GM18499 (cell line): ENCODE data around the gene CCDC136.

ENCODE experiments used
- ATAC-seq: cut with Tn5 transposase; IDR thresholded peaks from one replicate; pipeline ENCODE4 v1.9.1; 2021; ENCODE audit warnings: moderate number of reproducible peaks; ENCODE audit not compliant: insufficient read depth, unreplicated experiment

CCDC136 gene

DNA sequence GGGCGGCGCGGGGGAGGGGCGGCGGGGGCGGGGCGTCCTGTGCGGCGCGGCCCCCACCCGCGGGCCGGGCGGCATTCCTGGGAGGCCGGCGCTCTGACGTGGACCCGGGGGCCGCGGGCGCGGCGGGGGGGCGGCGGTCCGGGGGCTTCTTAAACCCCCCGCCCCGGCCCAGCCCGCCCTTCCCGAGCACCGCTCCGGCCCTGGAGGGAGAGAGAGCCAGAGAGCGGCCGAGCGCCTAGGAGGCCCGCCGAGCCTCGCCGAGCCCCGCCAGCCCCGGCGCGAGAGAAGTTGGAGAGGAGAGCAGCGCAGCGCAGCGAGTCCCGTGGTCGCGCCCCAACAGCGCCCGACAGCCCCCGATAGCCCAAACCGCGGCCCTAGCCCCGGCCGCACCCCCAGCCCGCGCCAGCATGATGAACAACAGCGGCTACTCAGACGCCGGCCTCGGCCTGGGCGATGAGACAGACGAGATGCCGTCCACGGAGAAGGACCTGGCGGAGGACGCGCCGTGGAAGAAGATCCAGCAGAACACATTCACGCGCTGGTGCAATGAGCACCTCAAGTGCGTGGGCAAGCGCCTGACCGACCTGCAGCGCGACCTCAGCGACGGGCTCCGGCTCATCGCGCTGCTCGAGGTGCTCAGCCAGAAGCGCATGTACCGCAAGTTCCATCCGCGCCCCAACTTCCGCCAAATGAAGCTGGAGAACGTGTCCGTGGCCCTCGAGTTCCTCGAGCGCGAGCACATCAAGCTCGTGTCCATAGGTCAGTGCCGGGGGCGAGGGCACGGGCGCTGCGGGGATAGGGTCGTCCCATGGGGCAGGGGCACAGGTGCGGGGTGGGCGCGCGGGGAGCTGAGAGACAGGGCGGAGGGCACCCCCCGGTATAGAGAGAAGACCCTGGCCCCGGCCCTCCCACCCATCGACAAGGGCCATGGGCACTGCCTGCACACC is 38.7 kb downstream of the CCDC136 start, which contains the start of gene FLNC:
Gene FLNC (plus strand): TSS at position 176 of the 947 bp plus-strand sequence. CDS start 232 bp downstream, at position 408.
- no peak for ATAC-seq

DNA sequence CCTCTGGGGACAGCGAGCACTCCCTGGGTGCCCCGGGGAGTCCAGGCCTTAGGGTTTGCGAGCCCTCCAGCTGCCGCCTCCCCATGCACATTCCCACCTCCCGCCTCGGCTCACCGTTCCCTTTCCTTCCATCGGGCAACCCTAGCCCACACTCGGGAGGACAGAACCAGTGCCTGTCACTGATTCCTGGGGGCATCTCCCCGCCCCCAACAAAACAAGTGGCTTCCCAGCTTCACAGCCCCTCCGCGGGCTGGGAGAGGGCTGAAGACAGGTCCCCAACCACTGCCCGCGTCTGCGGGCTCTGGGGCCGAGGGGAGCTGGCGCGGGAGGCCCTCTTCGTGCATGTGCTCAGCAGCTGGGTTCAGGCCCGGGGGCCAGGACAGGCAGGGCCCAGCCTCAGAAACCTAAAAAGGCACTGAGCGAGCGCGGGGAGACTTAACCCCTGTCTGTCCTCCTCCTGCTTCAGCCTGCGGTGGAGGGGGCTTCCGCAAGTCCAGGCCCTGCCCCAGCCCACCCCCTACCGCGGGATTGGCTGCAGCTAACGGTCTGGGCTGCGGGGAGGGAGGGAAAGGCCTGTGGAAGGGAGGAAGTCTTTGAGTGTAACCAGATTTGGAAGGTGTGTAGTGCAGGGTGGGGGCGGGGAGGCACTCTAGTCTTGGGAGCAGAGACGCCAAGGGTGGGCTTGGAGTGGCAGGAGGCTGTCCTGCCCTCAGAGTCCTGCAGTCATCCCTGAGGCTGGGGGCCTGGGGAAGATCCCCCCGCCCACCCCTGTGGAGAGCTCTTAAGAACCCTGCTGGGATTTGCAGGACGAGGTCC is 39.6 kb downstream of the CCDC136 start:
- ATAC-seq, result no peak

DNA sequence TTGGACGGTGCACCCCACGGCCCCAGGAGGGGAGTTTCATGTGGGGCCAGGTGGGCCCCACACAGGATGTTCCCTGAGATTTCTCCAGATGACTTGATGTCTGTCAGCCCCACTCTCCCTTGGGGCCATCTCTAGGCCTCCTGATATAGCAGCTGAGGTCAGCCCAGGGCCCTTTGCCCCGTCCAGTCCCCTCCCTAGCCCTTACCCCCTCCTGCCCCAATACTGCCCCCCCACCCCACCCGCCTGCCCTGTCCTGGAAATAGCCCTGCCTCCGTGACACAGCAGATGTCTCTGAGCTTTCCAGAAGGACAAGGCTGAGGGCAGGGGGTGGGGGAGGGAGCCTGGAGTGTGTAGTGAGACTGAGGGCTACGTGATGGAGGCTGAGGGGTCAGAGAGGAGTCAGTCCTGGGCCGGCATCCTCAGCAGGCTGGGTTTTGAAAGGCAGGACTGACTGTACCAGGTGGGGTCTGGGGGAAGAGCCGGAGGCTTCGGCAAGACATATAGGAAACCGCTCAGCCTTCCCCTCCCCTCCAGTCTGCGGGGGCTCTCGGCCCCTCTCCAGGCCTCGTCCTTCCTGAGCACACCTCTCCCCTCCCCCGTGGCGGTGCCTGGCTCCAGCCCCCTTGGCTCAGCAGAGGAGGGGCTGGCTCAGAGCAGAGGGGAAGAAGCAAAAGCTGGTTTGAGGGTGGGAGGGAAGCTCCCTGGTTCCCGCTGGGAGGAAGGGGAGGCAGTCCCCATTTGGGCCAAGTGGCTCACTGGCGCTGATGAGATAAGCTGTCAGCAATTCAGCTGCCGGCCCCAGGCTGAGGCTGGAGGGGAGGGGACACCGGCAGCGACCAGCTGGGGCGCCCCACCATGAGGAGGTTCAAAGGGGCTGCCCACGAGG is 40.5 kb downstream of the CCDC136 start:
- no peak for ATAC-seq

DNA sequence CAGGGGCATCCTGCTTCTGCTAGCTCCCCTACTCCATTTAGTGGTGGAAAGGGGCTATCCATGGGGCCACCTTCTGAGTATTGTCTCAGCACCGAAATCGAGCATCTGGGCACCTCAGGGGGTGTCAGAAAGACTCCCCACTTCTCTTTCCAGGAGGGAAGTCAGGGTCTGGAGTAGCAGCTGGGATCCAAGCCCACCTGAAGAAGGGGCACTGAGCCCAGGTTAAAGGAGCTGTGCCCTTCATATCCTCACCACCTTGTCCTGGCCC is 41.0 kb downstream of the CCDC136 start:
- ATAC-seq, result no peak

DNA sequence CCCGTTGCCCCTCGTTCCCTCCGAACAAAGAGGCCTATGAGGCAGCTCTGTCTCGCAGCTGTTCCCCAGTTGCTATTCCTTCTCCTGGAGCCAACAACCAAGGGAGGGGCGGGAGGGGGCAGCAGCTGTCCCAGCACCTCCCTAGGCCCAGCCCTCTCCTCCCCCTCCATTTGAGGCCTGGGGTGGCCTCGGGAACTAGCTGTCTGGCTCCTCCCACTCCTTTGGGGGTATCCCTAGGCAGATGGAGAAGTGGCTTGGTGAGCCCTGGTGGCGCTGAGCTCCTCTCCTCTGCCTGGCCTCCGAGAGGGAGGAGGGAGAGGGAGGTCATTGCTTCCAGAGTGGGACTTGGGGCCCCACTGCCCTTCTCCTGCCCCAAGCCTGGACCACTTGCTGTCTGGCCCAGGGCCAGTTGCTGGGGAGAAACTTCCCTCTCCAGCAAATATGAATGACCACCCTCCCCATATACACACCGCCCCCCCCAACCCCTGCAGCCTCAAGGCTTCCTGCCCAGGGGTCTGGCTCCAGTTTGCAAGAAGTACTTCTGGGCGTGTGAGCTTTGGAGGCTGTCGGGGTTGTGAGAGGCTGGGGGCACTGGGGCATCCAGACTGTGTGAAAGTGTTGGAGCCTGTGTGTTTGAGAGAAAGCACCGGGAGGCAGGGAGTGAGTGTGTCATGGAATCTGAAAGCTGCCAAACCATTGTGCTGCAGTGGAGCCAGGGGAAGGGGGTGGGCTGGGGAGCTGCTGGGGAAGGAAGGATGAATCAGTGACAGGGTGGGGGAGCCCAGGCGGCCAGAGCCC is 41.6 kb downstream of the CCDC136 start:
- no peak for ATAC-seq

DNA sequence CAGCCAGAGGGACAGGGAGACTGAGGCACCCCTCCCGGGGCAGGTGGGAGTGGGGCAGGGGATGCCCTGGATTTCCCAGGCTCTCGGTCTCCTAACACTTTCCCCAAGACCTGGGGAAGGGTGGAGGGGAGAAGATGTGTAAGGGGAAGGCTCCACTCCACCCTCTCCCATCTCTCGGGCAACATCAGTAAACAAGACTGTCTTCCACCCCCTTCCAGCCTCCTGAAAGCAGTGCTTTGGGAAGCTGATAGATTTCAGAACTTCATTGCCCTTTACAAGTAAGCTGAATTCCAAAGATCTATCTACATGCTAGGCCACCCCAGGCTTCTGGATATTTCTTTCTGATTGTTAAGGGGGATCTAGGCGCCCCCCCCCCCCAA is 42.2 kb downstream of the CCDC136 start:
- no peak for ATAC-seq

DNA sequence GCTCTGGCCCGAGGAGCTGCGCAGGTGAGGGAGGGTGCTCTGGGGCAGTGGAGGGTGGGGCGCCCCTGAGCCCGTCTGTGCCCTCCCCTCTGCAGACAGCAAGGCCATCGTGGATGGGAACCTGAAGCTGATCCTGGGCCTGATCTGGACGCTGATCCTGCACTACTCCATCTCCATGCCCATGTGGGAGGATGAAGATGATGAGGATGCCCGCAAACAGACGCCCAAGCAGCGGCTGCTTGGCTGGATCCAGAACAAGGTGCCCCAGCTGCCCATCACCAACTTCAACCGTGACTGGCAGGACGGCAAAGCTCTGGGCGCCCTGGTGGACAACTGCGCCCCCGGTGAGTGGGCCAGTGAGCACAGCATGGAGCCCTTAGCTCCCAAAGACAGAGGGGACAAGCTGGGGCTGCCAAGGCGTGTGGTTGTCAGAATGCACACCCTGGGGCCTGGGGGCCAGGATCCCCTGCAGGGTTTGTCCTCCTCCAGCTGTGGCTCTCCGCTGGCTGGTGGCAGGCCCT is 43.5 kb downstream of the CCDC136 start:
- ATAC-seq, result no peak

DNA sequence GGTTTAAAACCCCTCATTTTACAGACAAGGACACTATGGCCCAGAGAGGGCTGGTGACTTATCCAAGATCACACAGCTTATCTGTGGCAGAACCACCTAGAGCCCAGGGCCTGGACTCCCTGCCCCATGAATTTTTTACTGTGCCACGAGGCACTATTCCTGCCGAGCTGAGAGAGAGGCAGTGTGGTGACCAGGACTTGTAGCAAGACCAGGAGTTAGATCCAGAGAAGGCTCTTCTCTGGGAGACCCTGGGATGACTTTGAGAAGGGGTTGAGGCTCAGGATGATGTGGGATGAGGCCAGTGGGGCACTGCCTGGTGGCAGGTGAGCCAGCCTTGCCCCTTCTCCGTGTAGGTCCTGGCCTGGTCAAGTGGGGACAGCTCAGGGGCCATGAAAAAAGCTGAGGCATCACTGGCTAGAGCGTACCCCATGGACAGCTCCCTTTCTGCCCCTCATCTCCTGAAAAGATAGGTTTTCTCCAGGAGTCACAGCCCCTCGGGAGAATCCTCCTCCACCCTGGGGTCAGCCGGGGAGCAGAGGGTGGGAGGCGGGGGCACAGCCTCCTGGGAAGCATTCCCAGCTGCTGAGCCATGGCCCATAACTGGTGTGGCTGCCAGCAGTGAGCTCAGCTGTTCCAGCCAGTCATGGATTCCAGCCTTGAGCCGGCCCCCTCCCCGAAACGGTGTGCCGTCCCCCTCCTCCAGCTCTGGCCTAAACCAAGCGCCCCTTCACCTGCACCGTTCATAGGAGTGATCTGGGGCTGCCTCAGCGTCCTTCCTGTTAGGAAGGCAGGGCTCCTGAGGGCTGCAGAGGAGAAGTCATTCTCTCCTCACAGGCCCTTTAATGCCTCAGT is 44.2 kb downstream of the CCDC136 start:
- no peak for ATAC-seq

DNA sequence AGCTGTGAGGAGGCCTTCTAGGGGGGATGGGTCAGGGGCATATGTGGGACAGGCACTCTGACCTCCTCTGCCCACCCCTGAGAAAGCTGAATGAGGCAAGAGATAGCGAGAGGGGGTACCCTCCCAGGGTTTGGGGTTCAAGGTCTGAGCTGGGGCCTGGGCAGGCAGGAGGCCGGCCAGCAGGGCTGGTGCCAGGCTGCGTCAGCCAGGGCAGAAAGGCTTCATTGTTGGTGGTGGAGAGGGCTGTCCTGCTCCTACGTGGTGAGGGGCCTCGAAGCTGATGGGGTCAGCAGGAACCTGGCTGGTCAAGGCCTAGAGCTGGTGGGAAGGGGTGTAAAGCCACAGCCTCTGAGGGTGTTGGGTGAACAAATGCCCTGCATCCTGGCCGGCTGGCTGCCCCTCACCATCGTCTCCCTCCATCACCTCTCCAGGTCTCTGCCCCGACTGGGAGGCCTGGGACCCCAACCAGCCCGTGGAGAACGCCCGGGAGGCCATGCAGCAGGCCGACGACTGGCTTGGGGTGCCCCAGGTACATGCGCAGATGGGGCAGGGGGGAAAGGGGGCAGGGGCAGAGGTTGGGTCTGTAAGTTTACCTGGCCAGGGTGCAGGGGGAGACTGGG is 45.1 kb downstream of the CCDC136 start:
- ATAC-seq, result no peak

DNA sequence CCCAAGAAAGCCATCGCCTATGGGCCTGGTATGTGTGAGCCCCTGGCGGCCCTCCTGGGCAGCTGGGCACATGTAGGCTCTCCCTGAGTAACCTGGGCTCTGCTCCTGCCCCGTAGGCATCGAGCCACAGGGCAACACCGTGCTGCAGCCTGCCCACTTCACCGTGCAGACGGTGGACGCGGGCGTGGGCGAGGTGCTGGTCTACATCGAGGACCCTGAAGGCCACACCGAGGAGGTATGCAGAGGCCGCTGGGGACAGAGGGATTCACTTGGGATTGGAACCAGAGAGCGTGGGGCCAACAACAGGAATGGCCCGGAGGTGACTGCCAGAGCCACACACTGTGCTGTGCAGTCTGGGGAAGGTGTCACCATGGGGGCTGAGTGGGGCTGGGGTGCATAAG is 45.8 kb downstream of the CCDC136 start:
- ATAC-seq, result no peak

DNA sequence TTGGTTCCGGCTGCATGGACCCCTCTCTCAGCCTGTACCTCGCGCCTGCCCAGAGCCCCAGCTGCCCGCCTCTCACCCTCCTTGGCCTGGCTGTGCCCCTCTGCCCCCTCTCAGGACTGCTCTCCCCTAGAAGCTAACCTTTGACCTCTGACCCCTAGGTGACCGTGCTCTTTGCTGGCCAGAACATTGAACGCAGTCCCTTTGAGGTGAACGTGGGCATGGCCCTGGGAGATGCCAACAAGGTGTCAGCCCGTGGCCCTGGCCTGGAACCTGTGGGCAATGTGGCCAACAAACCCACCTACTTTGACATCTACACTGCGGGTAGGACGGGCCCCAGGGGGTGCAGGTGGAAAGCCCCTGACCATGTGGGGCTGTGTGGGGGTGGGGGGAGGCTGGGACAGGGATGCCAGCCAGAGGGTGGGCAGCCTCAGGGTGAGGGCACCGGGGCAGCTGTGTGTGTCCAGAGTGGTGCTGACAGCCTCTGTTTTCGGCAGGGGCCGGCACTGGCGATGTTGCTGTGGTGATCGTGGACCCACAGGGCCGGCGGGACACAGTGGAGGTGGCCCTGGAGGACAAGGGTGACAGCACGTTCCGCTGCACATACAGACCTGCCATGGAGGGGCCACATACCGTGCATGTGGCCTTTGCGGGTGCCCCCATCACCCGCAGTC is 46.5 kb downstream of the CCDC136 start:
- no peak for ATAC-seq

DNA sequence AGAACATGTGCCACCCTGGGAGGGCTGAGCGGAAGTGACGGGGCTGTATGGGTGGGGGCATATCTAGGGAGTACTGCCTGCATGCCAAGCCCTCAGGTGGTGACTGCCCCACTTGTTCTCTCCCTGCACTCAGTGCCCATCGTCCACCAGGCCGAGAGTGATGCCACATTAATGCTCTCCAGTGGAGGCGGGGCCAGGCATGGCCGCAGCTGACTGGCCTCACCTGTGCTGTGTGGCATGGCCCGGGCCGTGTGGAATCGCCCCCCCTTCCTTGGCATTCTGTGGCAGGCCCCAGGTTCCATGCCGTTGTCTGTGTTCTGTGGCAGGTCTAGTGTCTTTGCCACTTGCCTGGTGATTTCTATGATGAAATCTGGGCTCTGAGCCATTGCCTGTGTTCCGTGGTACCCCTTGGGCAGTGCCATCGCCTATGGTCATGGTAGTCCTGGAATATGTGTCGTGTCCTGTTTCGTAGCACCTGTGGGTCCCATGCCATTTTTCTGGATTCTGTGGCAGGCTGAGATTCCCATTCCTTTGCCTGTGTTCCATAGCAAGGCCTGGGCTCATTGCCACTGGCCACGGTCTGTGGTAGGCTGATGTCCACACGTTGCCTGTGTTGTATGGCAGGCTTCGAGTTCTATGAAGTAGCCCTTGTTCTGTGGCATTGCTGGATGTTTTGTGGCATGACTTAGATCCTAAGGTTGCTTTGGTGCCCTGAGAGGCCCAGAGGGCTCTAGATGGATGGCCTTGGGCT is 47.4 kb downstream of the CCDC136 start:
- ATAC-seq, result no peak

DNA sequence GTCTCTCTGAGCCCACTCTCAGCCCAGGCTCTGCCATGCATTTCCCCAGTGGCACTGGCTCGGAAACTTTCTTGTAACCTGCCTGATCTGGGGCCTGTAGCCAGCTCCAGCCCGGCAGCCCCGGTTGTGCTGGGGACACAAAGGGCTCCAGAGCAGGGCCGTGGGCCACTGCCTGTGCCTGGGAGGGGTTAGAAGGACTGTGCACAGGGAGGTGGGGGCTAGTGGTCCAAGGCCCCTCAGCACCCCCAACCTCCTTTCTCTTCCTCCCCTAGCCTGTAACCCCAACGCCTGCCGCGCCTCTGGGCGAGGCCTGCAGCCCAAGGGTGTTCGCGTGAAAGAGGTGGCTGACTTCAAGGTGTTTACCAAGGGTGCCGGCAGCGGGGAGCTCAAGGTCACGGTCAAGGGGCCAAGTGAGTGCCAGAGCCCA is 48.0 kb downstream of the CCDC136 start:
- ATAC-seq, result no peak

DNA sequence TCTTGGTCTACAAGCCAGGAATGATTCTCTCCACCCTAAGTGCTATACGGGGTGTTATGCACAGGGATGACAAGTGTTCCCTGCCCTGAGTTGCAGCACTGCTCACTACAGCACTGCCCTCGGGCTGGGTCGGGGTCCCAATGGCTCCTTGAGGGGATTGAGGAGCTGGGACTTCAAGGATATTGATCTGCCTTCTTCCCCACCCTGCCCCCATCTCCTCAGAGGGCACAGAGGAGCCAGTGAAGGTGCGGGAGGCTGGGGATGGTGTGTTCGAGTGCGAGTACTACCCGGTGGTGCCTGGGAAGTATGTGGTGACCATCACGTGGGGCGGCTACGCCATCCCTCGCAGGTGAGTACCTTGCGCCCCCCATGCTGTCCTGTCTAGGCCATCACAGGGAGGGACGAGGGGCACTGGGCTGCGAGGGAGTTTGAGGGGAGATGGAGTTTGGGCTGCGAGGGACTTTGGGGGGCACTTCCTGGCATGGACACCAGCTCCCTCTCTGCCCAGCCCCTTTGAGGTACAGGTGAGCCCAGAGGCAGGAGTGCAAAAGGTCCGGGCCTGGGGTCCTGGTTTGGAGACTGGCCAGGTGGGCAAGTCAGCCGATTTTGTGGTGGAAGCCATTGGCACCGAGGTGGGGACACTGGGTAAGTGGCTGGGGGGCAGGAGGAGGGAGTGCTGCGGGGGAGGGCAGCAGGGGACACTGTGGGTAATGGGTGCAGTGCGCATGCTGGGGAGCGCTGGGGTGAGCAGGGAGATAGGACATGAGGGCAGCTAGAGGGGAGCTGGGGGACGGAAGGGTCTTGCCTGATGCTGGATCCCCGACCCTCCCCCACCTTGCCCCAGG is 48.8 kb downstream of the CCDC136 start:
- ATAC-seq, result no peak

DNA sequence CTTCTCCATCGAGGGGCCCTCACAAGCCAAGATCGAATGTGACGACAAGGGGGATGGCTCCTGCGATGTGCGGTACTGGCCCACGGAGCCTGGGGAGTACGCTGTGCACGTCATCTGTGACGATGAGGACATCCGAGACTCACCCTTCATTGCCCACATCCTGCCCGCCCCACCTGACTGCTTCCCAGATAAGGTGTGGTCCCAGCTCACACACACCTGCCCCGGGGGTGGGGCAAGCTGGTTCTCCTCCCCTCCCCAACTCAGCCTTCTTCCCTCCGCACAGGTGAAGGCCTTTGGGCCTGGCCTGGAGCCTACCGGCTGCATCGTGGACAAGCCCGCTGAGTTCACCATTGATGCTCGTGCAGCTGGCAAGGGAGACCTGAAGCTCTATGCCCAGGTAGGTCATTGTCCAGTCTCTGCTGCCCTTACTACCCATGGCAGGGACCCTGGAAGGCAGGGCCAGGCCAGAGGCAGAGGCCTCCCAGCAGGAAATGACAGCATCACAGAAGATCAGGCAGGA is 49.5 kb downstream of the CCDC136 start:
- no peak for ATAC-seq
